Stimulated activated CD4-positive, alpha-beta T cell treated with anti-CD3 and anti-CD28 coated beads, Interleukin-15, amount 100 ng/mL, for 48 hours (primary cell): ENCODE measurements around the gene EGFR.

Experiments used
- DNase-seq, 2 donors: peaks; one replicate each; pipeline ENCODE4 v3.0.0-alpha.2; 2020; ENCODE audit warnings: low read depth in 2 of 2

The EGFR gene

GRCh38 chr7:55127622-55128081, 108.8 kb downstream of the EGFR start:
- DNase-seq: no peak

- DNase-seq: no peak
Observed at GRCh38 chr7:55128693-55129394, 110.0 kb downstream of the EGFR start.

GRCh38 chr7:55129541-55130394, 111.0 kb downstream of the EGFR start:
- DNase-seq: no peak

GRCh38 chr7:55130395-55131141, 111.8 kb downstream of the EGFR start:
- DNase-seq: no peak

- DNase-seq: no peak
Observed at GRCh38 chr7:55131142-55131929, 112.5 kb downstream of the EGFR start.

GRCh38 chr7:55132550-55132889, 113.7 kb downstream of the EGFR start:
- no peak for DNase-seq

- peak in 1 of 2 donors; percentile 24 for DNase-seq
Observed at GRCh38 chr7:55132890-55133551, 114.2 kb downstream of the EGFR start.

- DNase-seq: no peak
Observed at GRCh38 chr7:55133630-55134358, 115.0 kb downstream of the EGFR start.

- no peak for DNase-seq
Observed at GRCh38 chr7:55134359-55134725, 115.5 kb downstream of the EGFR start.

GRCh38 chr7:55134786-55135185, 116.0 kb downstream of the EGFR start:
- no peak for DNase-seq

GRCh38 chr7:55135462-55135861, 116.6 kb downstream of the EGFR start:
- DNase-seq: no peak

- DNase-seq: no peak
Observed at GRCh38 chr7:55138663-55139062, 119.8 kb downstream of the EGFR start.

- DNase-seq: no peak
Observed at GRCh38 chr7:55140221-55140940, 121.6 kb downstream of the EGFR start.

GRCh38 chr7:55140941-55141278, 122.1 kb downstream of the EGFR start:
- DNase-seq: no peak

- DNase-seq: no peak
Observed at GRCh38 chr7:55142919-55143600, 124.2 kb downstream of the EGFR start.

- DNase-seq: no peak
Observed at GRCh38 chr7:55144333-55145317, 125.8 kb downstream of the EGFR start.

- no peak for DNase-seq
Observed at GRCh38 chr7:55145606-55146005, 126.8 kb downstream of the EGFR start.

- no peak for DNase-seq
Observed at GRCh38 chr7:55147101-55147500, 128.3 kb downstream of the EGFR start.
